Testis (tissue), 5 donors: ENCODE measurements around the gene GNL2. TPM values are rescaled to one million over a fixed set of nuclear protein-coding genes. Genes with fewer than 3 reads are reported as not detected.

Experiments
- DNase-seq: peaks from one replicate; pipeline ENCODE4 v3.0.0-alpha.2; 2019
- H3K27ac ChIP-seq, 2 donors: fragments of 200-600 bp; sonication (generic); one replicate each; pipeline ENCODE4 v1.5.1; 2019
- H3K27me3 ChIP-seq: fragments of 200-600 bp; sonication (generic); one replicate; pipeline ENCODE4 v1.5.1; 2019
- H3K36me3 ChIP-seq: fragments of 200-600 bp; sonication (generic); one replicate; pipeline ENCODE4 v1.5.1; 2017; ENCODE audit warnings: low read depth; ENCODE audit errors: missing control alignments
- H3K4me1 ChIP-seq: fragments of 200-600 bp; sonication (generic); one replicate; pipeline ENCODE4 v1.5.1; 2019
- H3K4me3 ChIP-seq, 2 donors: fragments of 200-600 bp; sonication (generic); one replicate each; pipeline ENCODE4 v1.5.1; 2017 to 2019
- H3K9me3 ChIP-seq: fragments of 200-600 bp; sonication (generic); one replicate; pipeline ENCODE4 v1.5.1; 2017
- CTCF ChIP-seq, 3 experiments: fragments of 450-650 bp in 2 of 3; fragments of 200-600 bp in 1 of 3; sonication (generic) in 1 of 3; IDR thresholded peaks; one replicate each; pipeline ENCODE4 v1.5.1; 2016 to 2019; ENCODE audit warnings: antibody characterized with exemption in 3 of 3, mild to moderate bottlenecking in 2 of 3, moderate library complexity in 1 of 3
- POLR2A ChIP-seq: fragments of 450-650 bp; IDR thresholded peaks from one replicate; pipeline ENCODE4 v1.6.1; 2017; ENCODE audit warnings: antibody characterized with exemption, mild to moderate bottlenecking, moderate library complexity
- WGBS, 2 donors: methylation state at CpG; one replicate each; pipeline ENCODE4 v1.1.5; 2018; 5-methylcytosine and 5-hydroxymethylcytosine counted together
- intact Hi-C: fragments of 100-400 bp; cut with DNase I; formaldehyde crosslinking; loops from one replicate; pipeline ENCODE4 v1.15.1; 2023; ENCODE audit warnings: low total_unique reads
- long read RNA-seq, 2 donors: transcript quantifications; one replicate each; lab custom pipeline, GENCODE V29; 2026
- polyA plus RNA-seq: library from polyadenylated mRNA; stranded (reverse); fragments of 350-450 nt; fragmentation: Illumina TruSeq; extraction: RNeasy Lipid Tissue Mini Kit (QIAGEN cat#74804); gene quantifications from one replicate; pipeline ENCODE4 v1.2.3, GENCODE V29; 2014; ENCODE audit warnings: low read depth, low replicate concordance; ENCODE audit not compliant: insufficient read depth
- total RNA-seq, 2 donors: library from RNA; depleted of rRNA; stranded (reverse); fragments of >200 nt; gene quantifications; one replicate each; pipeline ENCODE4 v1.2.3, GENCODE V29; 2016

GNL2 gene
- total RNA-seq = 10 to 100 TPM; 57.4 to 78.7 TPM
- 34.4 TPM for polyA plus RNA-seq
- long read RNA-seq, donor 1, transcript GNL2-202 (4 exons, 2,409 nt) = major isoform, 40 of 97 reads
- long read RNA-seq, donor 1, transcript GNL2-201 (16 exons, 2,334 nt) = minor isoform, 11 of 97 reads
- long read RNA-seq, donor 1, partial matches to known transcripts = 45 of 97 reads
- long read RNA-seq, donor 1, other reads (novel, unspliced or antisense) = 0 of 97 reads
- long read RNA-seq, donor 2, transcript GNL2-202 (4 exons, 2,409 nt) = major isoform, 20 of 43 reads
- long read RNA-seq, donor 2, partial matches to known transcripts = 16 of 43 reads
- long read RNA-seq, donor 2, other reads (novel, unspliced or antisense) = 0 of 43 reads

- Histone ChIP-seq H3K27me3 (no peaks in the 10 kb centered on the region), H3K27ac (peak within 1 kb of the TSS; percentile 14 to 82), H3K4me1 (peaks cover 13% of the 10 kb centered on the region), H3K4me3 (peak within 1 kb of the TSS; percentile 79 to 89), H3K9me3 (no peaks in the 10 kb centered on the region), H3K36me3 (no peaks in the 10 kb centered on the region)
- WGBS, 2 donors = 0 to 1% methylated on average over 40 to 44 of the region's 51 CpGs
- DNase-seq = peak; percentile 99
- intact Hi-C loops = no loop called here
- peak; percentile 21 for TF ChIP-seq POLR2A
- no peak for TF ChIP-seq CTCF (IDR thresholded peaks at IDR 0.05)
Measured at GRCh38 chr1:37595440-37596181, at the start of gene GNL2. TSS of gene GNL2 (minus strand) at chr1:37595937. CDS start at chr1:37595822, 115 bp downstream.

GRCh38 chr1:37641059-37641458, 45.3 kb upstream of the GNL2 start:
- intact Hi-C loops = no loop called here
- Histone ChIP-seq H3K9me3 (no peaks in the 10 kb centered on the region), H3K4me1 (no peaks in the 10 kb centered on the region), H3K27ac (no peak overlapping the region), H3K36me3 (no peaks in the 10 kb centered on the region), H3K4me3 (no peak overlapping the region), H3K27me3 (no peaks in the 10 kb centered on the region)
- TF ChIP-seq POLR2A (no peak), CTCF (IDR thresholded peaks at IDR 0.05) (no peak)
- WGBS, 2 donors = 91 to 100% methylated on average over 1 of the region's 1 CpG
- no peak for DNase-seq

DNA sequence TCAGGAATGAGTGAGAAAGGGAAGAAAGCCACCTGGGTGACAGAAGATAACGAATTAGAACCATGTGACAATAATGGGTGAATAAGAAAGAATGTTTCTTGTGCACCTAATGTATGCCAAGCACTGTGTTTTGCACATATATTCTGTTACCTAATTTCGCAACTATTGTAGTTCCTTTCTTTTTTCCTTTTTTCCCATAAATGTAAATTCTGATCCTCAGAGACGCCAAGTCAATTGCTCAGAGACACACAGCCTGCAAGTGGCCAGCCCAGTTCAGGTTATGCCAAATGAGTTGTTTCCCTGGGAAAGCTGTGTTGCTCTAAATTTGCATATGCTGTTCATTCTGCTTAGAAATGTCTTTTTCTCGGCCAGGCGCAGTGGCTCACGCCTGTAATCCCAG, 40.7 kb upstream of the GNL2 start:
- Histone ChIP-seq H3K27ac (no peak overlapping the region), H3K9me3 (no peaks in the 10 kb centered on the region), H3K4me1 (peaks cover 10% of the 10 kb centered on the region), H3K4me3 (no peak overlapping the region), H3K27me3 (no peaks in the 10 kb centered on the region), H3K36me3 (no peaks in the 10 kb centered on the region)
- intact Hi-C loops = no loop called here
- no peak for DNase-seq
- WGBS, 2 donors = 82 to 89% methylated on average over 6 of the region's 6 CpGs
- TF ChIP-seq POLR2A (no peak), CTCF (IDR thresholded peaks at IDR 0.05) (no peak)

- H3K36me3 ChIP-seq = no peaks in the 10 kb centered on the region
- H3K27me3 ChIP-seq = no peaks in the 10 kb centered on the region
- H3K27ac ChIP-seq = no peak overlapping the region
- WGBS, 2 donors = 11 to 15% methylated on average over 15 to 24 of the region's 26 CpGs
- peak overlapping the region in 1 of 2 donors; percentile 45 for H3K4me3 ChIP-seq
- peaks cover 10% of the 10 kb centered on the region for H3K4me1 ChIP-seq
- DNase-seq = no peak
- intact Hi-C loops = no loop called here
- TF ChIP-seq CTCF (IDR thresholded peaks at IDR 0.05) (no peak), POLR2A (no peak)
- no peaks in the 10 kb centered on the region for H3K9me3 ChIP-seq
Measured at GRCh38 chr1:37634992-37635902, 39.5 kb upstream of the GNL2 start.
